Activated naive CD4-positive, alpha-beta T cell treated with anti-CD3 and anti-CD28 coated beads for 36 hours (primary cell): ENCODE results near the gene ACAP3. TPM values are rescaled to one million over a fixed set of nuclear protein-coding genes. Genes with fewer than 3 reads are reported as not detected.

ENCODE experiments used
- CTCF ChIA-PET: fragments of 350-600 bp; sonication (Branson Sonifier 250); formaldehyde crosslinking; loops from one replicate; lab custom pipeline; 2021; ENCODE audit warnings: antibody characterized with exemption; lab: Charles Lee
- DNase-seq: peaks from one replicate; pipeline ENCODE4 v3.0.0-alpha.2; 2020
- H3K27ac Mint-ChIP-seq: one replicate; pipeline ENCODE4 v1.8.0; 2021; ENCODE audit warnings: mild to moderate bottlenecking, mixed read lengths
- H3K27me3 Mint-ChIP-seq: one replicate; pipeline ENCODE4 v1.8.0; 2021; ENCODE audit warnings: low read depth, mixed read lengths
- H3K36me3 Mint-ChIP-seq: one replicate; pipeline ENCODE4 v1.8.0; 2021; ENCODE audit warnings: low read depth, mixed read lengths
- H3K4me1 Mint-ChIP-seq: one replicate; pipeline ENCODE4 v1.8.0; 2021; ENCODE audit warnings: low read depth, mixed read lengths
- H3K4me3 Mint-ChIP-seq: one replicate; pipeline ENCODE4 v1.8.0; 2021; ENCODE audit warnings: mild to moderate bottlenecking, moderate library complexity, mixed read lengths
- H3K9me3 Mint-ChIP-seq: one replicate; pipeline ENCODE4 v1.8.0; 2021; ENCODE audit warnings: mixed read lengths
- intact Hi-C: fragments of 100-400 bp; cut with micrococcal nuclease; formaldehyde crosslinking; loops from one replicate; pipeline ENCODE4 v1.15.1; 2023
- total RNA-seq, 2 experiments: library from RNA; stranded (reverse); gene quantifications; one replicate each; pipeline ENCODE4 v1.2.3, GENCODE V29; 2021

ACAP3 gene
- total RNA-seq, 2 experiments from 2014 or later: 24.1 to 25.3 TPM

DNA sequence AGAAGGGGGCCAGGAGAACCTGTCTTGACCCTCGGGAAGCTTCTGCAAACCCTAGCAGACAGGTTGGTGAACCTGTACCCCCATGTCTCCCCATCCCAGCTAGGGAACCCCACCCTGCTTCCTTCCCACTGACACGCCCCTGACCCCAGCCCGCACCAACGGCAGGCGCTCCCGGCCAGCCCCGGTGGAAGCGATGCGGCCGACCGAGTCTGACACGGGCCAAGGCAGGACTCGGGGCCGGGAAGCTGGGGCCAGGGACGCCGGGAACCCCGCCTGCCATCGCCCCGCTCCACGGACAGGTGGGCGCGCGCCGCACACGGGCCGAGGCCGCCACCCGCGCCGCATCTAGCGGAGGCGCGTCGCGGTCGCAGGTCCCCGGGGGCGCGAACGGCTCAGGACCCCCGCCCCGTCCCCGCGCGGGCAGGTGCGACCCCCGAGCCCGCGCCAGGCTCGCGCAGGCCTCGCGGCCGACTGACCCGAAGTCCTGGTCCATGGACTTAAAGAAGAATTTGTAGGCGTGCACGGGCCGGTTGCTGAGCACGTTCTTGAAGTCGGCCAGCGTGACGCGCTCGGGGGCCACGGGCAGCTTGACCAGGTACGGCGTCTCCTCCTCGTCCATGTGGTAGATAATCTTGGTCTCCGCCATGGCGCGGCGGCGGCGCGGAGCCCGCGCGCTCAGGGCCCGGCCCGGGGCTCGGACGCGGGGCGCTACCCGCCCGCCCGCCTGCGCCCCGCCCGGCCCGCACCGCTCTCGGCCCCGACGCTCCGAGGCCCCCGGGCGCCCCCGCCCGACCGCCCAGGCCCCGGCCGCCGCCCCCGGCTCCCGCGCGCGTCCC, 40.9 kb upstream of the ACAP3 start:
- no peaks in the 10 kb centered on the region for H3K9me3 Mint-ChIP-seq
- H3K27ac Mint-ChIP-seq: no peak overlapping the region
- intact Hi-C loops: loop anchor here (1.0 to 2.0 kb wide), 3 partner anchors 24 to 40 kb away; partner anchors contain the start of genes AURKAIP1, CPTP, INTS11 and PUSL1
- peak overlapping the region; percentile 76 for H3K4me3 Mint-ChIP-seq
- no peaks in the 10 kb centered on the region for H3K36me3 Mint-ChIP-seq
- H3K4me1 Mint-ChIP-seq: peaks cover 25% of the 10 kb centered on the region
- H3K27me3 Mint-ChIP-seq: peaks cover 5% of the 10 kb centered on the region
- DNase-seq: no peak
- CTCF ChIA-PET: interaction anchor here (1.0 to 1.5 kb wide), 3 partner anchors 23 to 156 kb away, joined by 3 to 6 read pairs (median 4); partner anchors contain the start of gene AURKAIP1

DNA sequence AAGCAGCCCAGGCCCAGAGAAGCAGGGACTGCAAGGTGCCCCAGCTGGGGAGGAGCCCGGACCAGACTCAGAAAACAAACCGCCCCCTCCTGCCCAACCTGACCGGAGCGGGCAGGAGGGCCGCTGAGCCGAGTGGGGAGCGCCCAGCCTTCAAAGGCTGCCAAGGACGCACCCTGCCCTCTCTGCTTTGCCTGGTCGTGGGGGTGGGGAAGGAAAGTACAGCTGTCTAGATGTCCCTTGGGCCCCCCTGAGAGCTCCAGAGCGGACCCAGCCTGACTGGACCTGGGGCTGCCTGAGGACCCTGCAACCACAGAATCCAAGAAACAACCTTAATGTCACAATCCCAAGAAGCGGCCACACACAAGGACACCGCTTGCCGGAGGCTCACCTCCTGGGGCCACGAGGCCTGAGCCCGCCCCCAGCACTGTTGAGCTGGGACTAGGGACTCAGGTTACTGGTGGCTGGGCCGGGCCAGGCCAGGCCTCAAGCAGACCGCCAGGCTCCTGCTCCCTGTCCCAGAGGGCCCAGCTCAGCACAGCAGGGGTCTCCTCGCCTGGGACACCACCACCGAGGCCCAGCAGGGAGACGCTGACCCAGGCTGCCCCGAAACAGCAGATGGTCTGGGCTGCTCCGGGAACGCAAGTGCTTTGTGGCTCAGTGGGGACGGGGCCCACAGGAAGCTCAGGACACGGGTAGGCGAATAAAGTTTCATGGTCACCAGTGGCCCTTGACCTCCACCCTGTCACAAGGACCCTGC, 40.1 kb upstream of the ACAP3 start:
- Mint-ChIP-seq H3K27me3 (peaks cover 3% of the 10 kb centered on the region), H3K4me1 (peaks cover 25% of the 10 kb centered on the region), H3K36me3 (no peaks in the 10 kb centered on the region), H3K4me3 (peak overlapping the region; percentile 76), H3K27ac (no peak overlapping the region), H3K9me3 (no peaks in the 10 kb centered on the region)
- CTCF ChIA-PET: interaction anchor here (1.0 to 1.5 kb wide), 3 partner anchors 24 to 157 kb away, joined by 3 to 6 read pairs (median 4); partner anchors contain the start of gene AURKAIP1
- DNase-seq: no peak
- intact Hi-C loops: loop anchor here (2.0 kb wide), 2 partner anchors 23 to 163 kb away; partner anchors contain the start of genes CPTP and INTS11

DNA sequence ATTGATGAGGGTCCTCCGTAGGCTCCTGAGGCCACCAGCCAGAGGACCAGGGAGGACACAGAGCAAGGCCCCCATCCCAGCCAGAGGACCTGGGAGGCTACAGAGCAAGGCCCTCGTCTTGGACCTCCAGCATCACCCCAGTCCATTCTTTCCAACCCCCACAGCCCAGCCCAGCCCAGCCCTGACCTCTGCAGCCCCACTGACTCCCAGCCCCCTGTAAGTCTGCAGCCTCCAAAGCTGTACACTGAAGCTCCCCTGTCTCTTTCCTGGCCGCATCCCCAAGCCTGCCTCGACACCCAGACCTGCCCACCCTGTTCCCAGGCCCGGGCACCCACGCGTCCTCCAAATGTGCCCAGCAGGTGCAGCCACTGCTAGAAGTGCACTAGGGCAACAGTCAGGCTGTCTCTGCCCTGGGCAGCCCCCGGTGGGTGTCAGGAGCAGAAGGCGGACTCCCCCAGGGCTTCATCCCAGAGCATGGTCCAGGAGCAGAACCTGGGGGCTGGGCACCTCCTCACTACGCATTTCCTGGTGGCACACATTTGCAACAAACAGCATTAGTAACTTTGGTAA, 39.4 kb upstream of the ACAP3 start:
- intact Hi-C loops: loop anchor here (2.0 kb wide), 1 partner anchor 164 kb away; no protein-coding TSS in a partner anchor
- Mint-ChIP-seq H3K4me3 (peak overlapping the region; percentile 76), H3K27me3 (no peaks in the 10 kb centered on the region), H3K4me1 (peaks cover 23% of the 10 kb centered on the region), H3K9me3 (no peaks in the 10 kb centered on the region), H3K27ac (no peak overlapping the region), H3K36me3 (no peaks in the 10 kb centered on the region)
- CTCF ChIA-PET: interaction anchor here (0.8 kb wide), 1 partner anchor 40 kb away, joined by 5 read pairs; the partner anchor contains the start of gene ACAP3
- DNase-seq: no peak

DNA sequence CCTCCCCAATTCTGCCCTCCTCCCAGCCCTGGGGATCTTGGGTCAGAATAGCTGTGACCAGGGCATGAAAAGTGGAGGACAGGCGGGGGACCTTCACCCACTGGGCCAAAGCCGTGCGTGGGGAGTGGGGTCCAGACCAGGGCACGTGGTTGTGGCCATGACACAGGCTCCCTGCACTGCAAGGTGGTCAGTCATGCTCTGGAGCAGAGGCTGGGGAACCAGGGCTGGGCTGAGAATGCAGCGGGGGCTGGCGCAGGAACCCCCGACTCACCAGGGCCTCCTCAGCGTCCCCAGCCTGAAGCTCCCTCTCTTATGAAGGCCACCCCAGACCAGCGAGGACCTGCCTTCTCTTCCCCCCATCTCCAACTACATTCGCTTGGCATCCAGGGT, 38.8 kb upstream of the ACAP3 start:
- H3K4me3 Mint-ChIP-seq: no peak overlapping the region

DNA sequence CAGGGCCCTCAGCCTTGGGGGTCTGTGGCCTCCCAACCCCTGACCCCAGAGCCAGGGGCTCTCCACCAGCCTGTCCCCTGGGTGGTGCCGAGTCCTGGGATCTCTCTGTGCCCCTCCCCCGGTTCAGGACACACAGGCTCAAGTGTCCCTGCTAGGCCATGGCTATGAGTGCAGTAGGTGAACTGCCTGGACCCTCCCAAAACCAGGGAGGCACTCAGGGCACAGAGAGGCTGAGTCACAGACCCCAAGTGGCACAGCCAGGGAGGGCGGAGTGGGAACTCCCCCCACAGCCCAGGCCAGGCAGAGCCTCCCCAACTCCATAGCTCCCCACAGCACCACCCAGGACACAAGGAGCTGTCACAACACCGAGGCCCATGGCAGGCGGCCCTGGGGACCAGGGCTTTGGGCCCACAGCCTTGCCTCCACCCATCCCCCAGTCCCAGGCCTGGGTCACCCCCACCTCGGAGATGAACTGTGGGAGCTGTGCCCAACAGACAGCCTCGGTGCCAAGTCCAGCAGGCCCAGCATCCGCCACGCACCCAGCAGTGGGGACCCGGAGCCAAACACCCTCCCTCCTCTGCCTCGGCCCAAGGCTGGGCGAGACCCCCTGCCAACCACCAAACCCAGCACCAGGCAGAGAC, 38.2 kb upstream of the ACAP3 start:
- Mint-ChIP-seq H3K9me3 (no peaks in the 10 kb centered on the region), H3K36me3 (peaks cover 4% of the 10 kb centered on the region), H3K4me1 (peaks cover 23% of the 10 kb centered on the region), H3K27me3 (no peaks in the 10 kb centered on the region), H3K27ac (no peak overlapping the region), H3K4me3 (no peak overlapping the region)
- CTCF ChIA-PET: interaction anchor here (0.8 to 1.3 kb wide), 3 partner anchors 25 to 39 kb away, joined by 3 to 5 read pairs (median 3); partner anchors contain the start of gene ACAP3
- DNase-seq: no peak
- intact Hi-C loops: loop anchor here (2.0 kb wide), 1 partner anchor 165 kb away; no protein-coding TSS in a partner anchor

More for the DNA sequence above, 38.8 kb upstream of the ACAP3 start:
- intact Hi-C loops: loop anchor here (2.0 kb wide), 1 partner anchor 164 kb away; no protein-coding TSS in a partner anchor
- no peaks in the 10 kb centered on the region for H3K9me3 Mint-ChIP-seq
- no peaks in the 10 kb centered on the region for H3K36me3 Mint-ChIP-seq
- H3K27me3 Mint-ChIP-seq: no peaks in the 10 kb centered on the region
- DNase-seq: no peak
- peaks cover 23% of the 10 kb centered on the region for H3K4me1 Mint-ChIP-seq
- H3K27ac Mint-ChIP-seq: no peak overlapping the region
- CTCF ChIA-PET: interaction anchor here (0.8 to 0.9 kb wide), 2 partner anchors 26 to 39 kb away, joined by 3 to 5 read pairs; partner anchors contain the start of gene ACAP3

DNA sequence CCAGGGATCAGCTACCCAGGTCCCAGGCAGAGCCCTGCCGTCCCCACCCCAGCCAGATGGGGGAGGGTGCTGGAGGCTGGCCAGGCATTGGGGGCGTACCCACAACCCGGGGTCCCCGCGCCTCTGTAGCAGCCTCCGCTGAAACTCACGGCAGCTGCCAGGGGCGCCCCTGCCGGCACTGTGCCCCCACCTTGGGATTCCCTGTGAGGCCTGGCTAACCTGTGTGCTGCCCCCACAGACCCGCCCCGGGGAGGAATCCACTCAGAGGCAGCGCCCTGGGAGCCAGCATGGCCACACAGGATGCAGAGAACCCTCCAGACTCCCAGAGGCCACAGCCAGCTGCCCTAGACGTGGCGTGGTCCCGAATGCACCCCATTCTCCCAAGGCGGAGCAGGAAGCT, 37.7 kb upstream of the ACAP3 start:
- no peak overlapping the region for H3K4me3 Mint-ChIP-seq
- intact Hi-C loops: no loop called here
- no peaks in the 10 kb centered on the region for H3K27me3 Mint-ChIP-seq
- no peaks in the 10 kb centered on the region for H3K9me3 Mint-ChIP-seq
- H3K27ac Mint-ChIP-seq: no peak overlapping the region
- peaks cover 10% of the 10 kb centered on the region for H3K36me3 Mint-ChIP-seq
- H3K4me1 Mint-ChIP-seq: peaks cover 23% of the 10 kb centered on the region
- CTCF ChIA-PET: interaction anchor here (0.9 to 1.3 kb wide), 2 partner anchors 26 to 27 kb away, joined by 3 read pairs; no protein-coding TSS in a partner anchor
- DNase-seq: no peak

DNA sequence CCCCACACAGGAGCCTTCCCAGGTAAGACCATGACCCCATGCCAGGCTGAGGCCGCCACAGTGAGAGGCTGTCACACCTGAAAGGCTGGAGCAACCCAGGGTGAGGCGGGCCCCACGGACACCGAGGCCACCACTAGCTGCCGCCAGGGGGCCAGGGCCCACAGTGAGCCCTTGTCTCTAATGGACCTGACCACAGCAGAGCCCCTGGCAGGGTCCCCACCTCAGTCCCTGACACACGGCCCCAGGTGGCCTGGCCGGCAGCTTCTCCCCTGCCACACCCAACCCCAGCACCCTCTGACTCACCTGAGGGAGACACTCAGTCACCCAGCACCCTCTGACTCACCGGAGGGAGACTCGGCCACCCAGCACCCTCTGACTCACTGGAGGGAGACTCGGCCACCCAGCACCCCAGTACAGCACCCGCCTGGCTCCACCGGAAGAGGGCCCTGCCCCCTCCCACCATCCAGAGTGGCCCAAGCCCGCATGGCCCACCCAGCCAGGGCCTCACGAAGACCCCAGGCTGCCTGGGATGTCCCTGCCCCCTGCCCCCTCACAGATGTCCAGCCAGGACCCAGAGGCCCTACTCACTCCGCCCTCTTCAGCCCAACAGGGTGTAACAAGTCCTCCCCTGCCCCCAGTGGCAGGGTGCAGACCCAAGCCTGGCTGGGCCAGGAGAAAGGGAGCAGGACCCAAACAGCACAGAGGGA, 37.1 kb upstream of the ACAP3 start:
- H3K27me3 Mint-ChIP-seq: no peaks in the 10 kb centered on the region
- peaks cover 11% of the 10 kb centered on the region for H3K36me3 Mint-ChIP-seq
- CTCF ChIA-PET: interaction anchor here (1.3 kb wide), 1 partner anchor 26 kb away, joined by 3 read pairs; no protein-coding TSS in a partner anchor
- peak; percentile 55 for DNase-seq
- peaks cover 23% of the 10 kb centered on the region for H3K4me1 Mint-ChIP-seq
- H3K27ac Mint-ChIP-seq: no peak overlapping the region
- intact Hi-C loops: no loop called here
- no peak overlapping the region for H3K4me3 Mint-ChIP-seq
- H3K9me3 Mint-ChIP-seq: no peaks in the 10 kb centered on the region

DNA sequence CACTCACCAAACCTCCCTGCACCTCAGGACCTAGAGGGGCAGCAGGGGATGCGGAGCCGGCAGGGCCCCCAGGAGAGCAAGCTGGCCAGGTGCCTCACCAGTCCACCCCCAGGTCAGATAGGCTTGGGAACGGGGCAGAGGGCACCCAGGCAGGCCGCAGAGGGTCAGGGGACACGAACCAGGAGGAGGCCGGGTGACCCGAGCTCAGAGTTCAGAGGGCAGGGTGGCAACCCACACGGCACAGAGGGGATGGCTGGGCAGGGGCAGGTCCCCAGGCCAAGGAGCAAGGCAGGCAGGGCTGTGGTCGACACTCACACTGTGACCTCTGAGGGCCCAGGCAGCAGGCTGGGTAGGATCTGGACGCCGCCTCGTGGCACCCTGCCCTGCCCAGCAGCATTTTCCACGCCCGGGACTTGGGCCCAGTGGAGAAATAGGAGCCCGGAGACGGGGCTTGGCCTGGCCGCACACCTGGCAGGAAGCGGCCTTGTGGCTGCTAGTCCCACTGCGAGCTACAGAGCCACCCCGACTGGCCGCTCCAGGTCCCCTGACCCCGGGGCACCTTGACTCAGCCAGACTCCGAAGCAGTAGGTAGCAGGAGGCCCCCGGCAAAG, 36.2 kb upstream of the ACAP3 start:
- H3K4me3 Mint-ChIP-seq: no peak overlapping the region
- peaks cover 12% of the 10 kb centered on the region for H3K36me3 Mint-ChIP-seq
- no peak for DNase-seq
- H3K27me3 Mint-ChIP-seq: no peaks in the 10 kb centered on the region
- H3K9me3 Mint-ChIP-seq: no peaks in the 10 kb centered on the region
- H3K4me1 Mint-ChIP-seq: peaks cover 23% of the 10 kb centered on the region
- H3K27ac Mint-ChIP-seq: no peak overlapping the region
- CTCF ChIA-PET: interaction anchor here (1.4 kb wide), 1 partner anchor 28 kb away, joined by 4 read pairs; no protein-coding TSS in a partner anchor
- intact Hi-C loops: no loop called here

DNA sequence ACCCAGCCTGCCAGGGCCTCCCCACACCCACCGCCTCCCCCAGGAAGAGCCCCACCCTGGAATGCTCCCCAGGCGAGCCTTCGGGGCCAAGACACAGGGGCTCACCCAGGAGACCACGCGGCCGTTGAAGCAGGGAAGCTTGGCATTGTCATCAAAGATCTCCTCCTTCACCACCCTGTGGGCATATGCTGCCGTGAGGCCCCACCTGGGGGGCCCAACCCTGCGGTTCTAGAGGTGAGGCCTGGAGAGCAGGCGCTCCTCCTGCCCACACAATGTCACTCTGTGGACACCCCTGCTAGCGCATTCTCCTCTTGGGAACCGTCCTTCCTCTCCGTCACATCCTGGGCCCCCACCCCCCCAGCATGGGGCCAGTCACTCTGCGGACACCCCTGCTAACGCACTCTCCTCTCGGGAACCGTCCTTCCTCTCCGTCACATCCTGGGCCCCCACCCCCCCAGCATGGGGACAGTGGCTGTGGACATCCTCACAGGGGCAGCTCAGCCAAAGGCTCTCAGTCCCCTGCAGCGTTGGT, 34.9 kb upstream of the ACAP3 start:
- Mint-ChIP-seq H3K36me3 (peaks cover 15% of the 10 kb centered on the region), H3K4me3 (no peak overlapping the region), H3K4me1 (peaks cover 21% of the 10 kb centered on the region), H3K27me3 (no peaks in the 10 kb centered on the region), H3K27ac (no peak overlapping the region), H3K9me3 (no peaks in the 10 kb centered on the region)
- DNase-seq: no peak
- intact Hi-C loops: no loop called here
- CTCF ChIA-PET: interaction anchor here (1.4 kb wide), 1 partner anchor 29 kb away, joined by 4 read pairs; no protein-coding TSS in a partner anchor

DNA sequence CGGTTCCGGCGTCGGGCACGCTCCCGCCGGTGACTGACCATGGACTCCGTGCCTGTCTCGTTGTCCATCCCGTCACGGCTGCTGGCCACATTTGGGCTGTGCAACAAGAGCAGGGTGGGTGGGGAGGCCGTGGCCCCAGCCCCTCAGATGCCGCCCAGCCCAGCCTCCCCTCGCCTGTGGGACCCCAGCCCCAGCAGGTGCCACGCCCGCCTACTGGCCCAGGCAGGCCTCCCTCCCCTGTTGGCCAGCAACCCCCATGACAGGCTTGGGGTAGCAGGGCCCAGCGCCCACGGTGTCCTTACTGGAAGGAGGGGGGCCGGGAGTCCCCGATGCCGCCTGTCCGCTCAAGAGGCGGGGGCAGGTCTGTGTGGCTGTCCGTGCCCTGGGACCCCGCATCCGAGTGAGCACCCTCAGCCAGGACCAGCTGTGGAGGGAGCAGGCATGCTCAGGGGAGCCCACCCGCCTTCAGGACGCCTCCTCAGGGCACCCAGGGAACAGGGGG, 34.4 kb upstream of the ACAP3 start:
- Mint-ChIP-seq H3K27me3 (no peaks in the 10 kb centered on the region), H3K4me1 (peaks cover 16% of the 10 kb centered on the region), H3K4me3 (no peak overlapping the region), H3K9me3 (no peaks in the 10 kb centered on the region), H3K27ac (no peak overlapping the region), H3K36me3 (peaks cover 15% of the 10 kb centered on the region)
- no peak for DNase-seq
- CTCF ChIA-PET: no interaction called here
- intact Hi-C loops: no loop called here
